OCI-LY1 (cell line): Measurements from ENCODE around the gene SEMA3G.

ENCODE experiments used
- H2AFZ ChIP-seq: fragments of 200-600 bp; sonication (generic), shearing (Covaris generic); 2 replicates; pipeline ENCODE4 v1.6.0; 2014; ENCODE audit warnings: antibody characterized with exemption, mild to moderate bottlenecking, low read length
- H3F3A ChIP-seq: fragments of 200-600 bp; sonication (generic), shearing (Covaris generic); 2 replicates; pipeline ENCODE4 v1.6.0; 2014; ENCODE audit warnings: mild to moderate bottlenecking, antibody characterized with exemption, low read length, moderate library complexity; ENCODE audit not compliant: insufficient read depth
- H3K27ac ChIP-seq: fragments of 200-600 bp; sonication (generic); 2 replicates; pipeline ENCODE4 v1.5.1; 2014; ENCODE audit warnings: low read length, mixed run types, mild to moderate bottlenecking, low read depth; ENCODE audit not compliant: poor library complexity, severe bottlenecking
- H3K27me3 ChIP-seq: fragments of 200-600 bp; sonication (generic); 2 replicates; pipeline ENCODE4 v1.6.0; 2014; ENCODE audit warnings: antibody characterized with exemption, mild to moderate bottlenecking, low read length, moderate library complexity; ENCODE audit not compliant: insufficient read depth
- H3K36me3 ChIP-seq: fragments of 200-600 bp; sonication (generic); 2 replicates; pipeline ENCODE4 v1.6.1; 2014; ENCODE audit warnings: mild to moderate bottlenecking, antibody characterized with exemption, low read length, moderate library complexity, mixed read lengths; ENCODE audit not compliant: insufficient read depth
- H3K4me1 ChIP-seq: fragments of 200-600 bp; sonication (generic); 2 replicates; pipeline ENCODE4 v1.5.1; 2014; ENCODE audit warnings: mild to moderate bottlenecking, low read length, moderate library complexity; ENCODE audit not compliant: insufficient read depth, severe bottlenecking
- H3K4me2 ChIP-seq: fragments of 200-600 bp; sonication (generic), shearing (Covaris generic); 2 replicates; pipeline ENCODE4 v1.6.1; 2014; ENCODE audit warnings: low read length
- H3K4me3 ChIP-seq: fragments of 200-600 bp; sonication (generic); 2 replicates; pipeline ENCODE4 v1.5.1; 2014; ENCODE audit warnings: low read length, low read depth, mild to moderate bottlenecking, mixed read lengths; ENCODE audit not compliant: poor library complexity, severe bottlenecking
- H3K79me2 ChIP-seq: fragments of 200-600 bp; shearing (Covaris generic); 2 replicates; pipeline ENCODE4 v1.6.1; 2016; ENCODE audit warnings: mixed run types, low read length, mixed read lengths; ENCODE audit not compliant: insufficient read depth
- H3K9ac ChIP-seq: fragments of 200-600 bp; sonication (generic), shearing (Covaris generic); 2 replicates; pipeline ENCODE4 v1.6.1; 2014; ENCODE audit warnings: mild to moderate bottlenecking, low read length, mixed read lengths
- H3K9me2 ChIP-seq: fragments of 200-600 bp; sonication (generic), shearing (Covaris generic); 2 replicates; pipeline ENCODE4 v1.6.1; 2014; ENCODE audit warnings: low read depth, mild to moderate bottlenecking, low read length, mixed read lengths
- H3K9me3 ChIP-seq: fragments of 200-600 bp; shearing (Covaris generic); 2 replicates; pipeline ENCODE4 v1.6.1; 2014; ENCODE audit warnings: low read length, mixed read lengths
- H4K20me1 ChIP-seq: fragments of 200-600 bp; sonication (generic), shearing (Covaris generic); 2 replicates; pipeline ENCODE4 v1.6.0; 2016; ENCODE audit warnings: mild to moderate bottlenecking, low read length; ENCODE audit not compliant: insufficient read depth
- CTCF ChIP-seq: fragments of 200-600 bp; sonication (generic), shearing (Covaris generic); IDR thresholded peaks from 2 replicates; pipeline ENCODE4 v1.5.1; 2017; ENCODE audit warnings: mild to moderate bottlenecking, antibody characterized with exemption, low read length, moderate library complexity, mixed read lengths
- EZH2 ChIP-seq: fragments of 200-600 bp; sonication (generic), shearing (Covaris generic); IDR thresholded peaks from 2 replicates; pipeline ENCODE4 v1.8.0; 2017; ENCODE audit warnings: borderline replicate concordance, mixed run types, mild to moderate bottlenecking, antibody characterized with exemption, low read length, moderate library complexity, mixed read lengths

SEMA3G gene

GRCh38 chr3:52398670-52399081, 46.2 kb downstream of the SEMA3G start:
- Histone ChIP-seq H3K27ac (no peak overlapping the region), H3K79me2 (no peaks in the 10 kb centered on the region), H3F3A (no peaks in the 10 kb centered on the region), H3K4me1 (no peaks in the 10 kb centered on the region), H3K4me2 (no peak overlapping the region), H3K9me3 (no peaks in the 10 kb centered on the region), H3K9me2 (no peaks in the 10 kb centered on the region), H3K4me3 (no peak overlapping the region), H3K36me3 (peaks cover 32% of the 10 kb centered on the region), H3K27me3 (no peaks in the 10 kb centered on the region), H2AFZ (no peak overlapping the region), H3K9ac (no peak overlapping the region), H4K20me1 (no peaks in the 10 kb centered on the region)
- TF ChIP-seq EZH2, result no peak
- no peak for TF ChIP-seq CTCF

GRCh38 chr3:52397676-52398399, 47.1 kb downstream of the SEMA3G start:
- H4K20me1 ChIP-seq, result no peaks in the 10 kb centered on the region
- H3K9me3 ChIP-seq, result no peaks in the 10 kb centered on the region
- H3K27me3 ChIP-seq, result no peaks in the 10 kb centered on the region
- no peak overlapping the region for H3K9ac ChIP-seq
- no peak overlapping the region for H3K4me2 ChIP-seq
- H3K9me2 ChIP-seq, result no peaks in the 10 kb centered on the region
- TF ChIP-seq EZH2 (no peak), CTCF (no peak)
- H2AFZ ChIP-seq, result no peak overlapping the region
- H3K27ac ChIP-seq, result no peak overlapping the region
- H3F3A ChIP-seq, result no peaks in the 10 kb centered on the region
- H3K79me2 ChIP-seq, result no peaks in the 10 kb centered on the region
- H3K4me3 ChIP-seq, result no peak overlapping the region
- no peaks in the 10 kb centered on the region for H3K4me1 ChIP-seq
- peaks cover 23% of the 10 kb centered on the region for H3K36me3 ChIP-seq

GRCh38 chr3:52396907-52397591, 47.9 kb downstream of the SEMA3G start:
- no peaks in the 10 kb centered on the region for H3K4me1 ChIP-seq
- TF ChIP-seq EZH2 (no peak), CTCF (no peak)
- no peak overlapping the region for H3K4me3 ChIP-seq
- H3K36me3 ChIP-seq, result peaks cover 15% of the 10 kb centered on the region
- H3K27ac ChIP-seq, result no peak overlapping the region
- no peaks in the 10 kb centered on the region for H3K27me3 ChIP-seq
- no peaks in the 10 kb centered on the region for H3F3A ChIP-seq
- H3K9me2 ChIP-seq, result no peaks in the 10 kb centered on the region
- H2AFZ ChIP-seq, result no peak overlapping the region
- H3K4me2 ChIP-seq, result no peak overlapping the region
- no peaks in the 10 kb centered on the region for H3K9me3 ChIP-seq
- no peaks in the 10 kb centered on the region for H4K20me1 ChIP-seq
- H3K79me2 ChIP-seq, result no peaks in the 10 kb centered on the region
- H3K9ac ChIP-seq, result no peak overlapping the region
